Colonic mucosa (tissue), 4 donors: ENCODE results near the gene SLC7A7. TPM values are rescaled to one million over a fixed set of nuclear protein-coding genes. Genes with fewer than 3 reads are reported as not detected.

ENCODE experiments used
- DNase-seq: peaks from one replicate; pipeline ENCODE4 v3.0.0-alpha.2; 2020
- H3K27ac ChIP-seq: fragments of 200-600 bp; one replicate; pipeline ENCODE4 v1.8.0; 2021
- H3K27me3 ChIP-seq: fragments of 200-600 bp; one replicate; pipeline ENCODE4 v1.8.0; 2021
- H3K36me3 ChIP-seq: fragments of 200-600 bp; one replicate; pipeline ENCODE4 v1.8.0; 2021
- H3K4me1 ChIP-seq: fragments of 200-600 bp; one replicate; pipeline ENCODE4 v1.8.0; 2021; ENCODE audit warnings: mild to moderate bottlenecking
- H3K4me3 ChIP-seq: fragments of 200-600 bp; one replicate; pipeline ENCODE4 v1.8.0; 2021
- H3K9ac ChIP-seq, 2 donors: one replicate each; pipeline ENCODE4 v1.7.0; 2013; ENCODE audit warnings: control low read depth in 2 of 2, low read depth in 2 of 2, low read length in 2 of 2
- H3K9me3 ChIP-seq: fragments of 200-600 bp; one replicate; pipeline ENCODE4 v1.8.0; 2021
- intact Hi-C: fragments of 100-400 bp; cut with DNase I; formaldehyde crosslinking; loops from one replicate; pipeline ENCODE4 v1.14.1; 2022
- total RNA-seq, 2 donors: library from RNA; stranded (reverse); fragmentation: NEBNext Ultra II Directional in 1 of 2; extraction: Animal tissue kit (Norgen Biotek cat#: 25700) in 1 of 2; gene quantifications; one replicate each; pipeline ENCODE4 v1.2.1, GENCODE V29; 2021
- TF ChIP-seq, protein P1 (sequence below): fragments of 200-600 bp; IDR thresholded peaks from one replicate; pipeline ENCODE4 v1.8.0; 2022; ENCODE audit warnings: antibody characterized with exemption, mild to moderate bottlenecking
- donor health status: healthy.
- donor health status: DM: no; HTN: no; CAD: no.
- donor health status: DM: no; HTN: no; CAD: no.

Gene SLC7A7
- total RNA-seq, 2 donors from 2014 or later = 2.7 to 7.0 TPM

DNA sequence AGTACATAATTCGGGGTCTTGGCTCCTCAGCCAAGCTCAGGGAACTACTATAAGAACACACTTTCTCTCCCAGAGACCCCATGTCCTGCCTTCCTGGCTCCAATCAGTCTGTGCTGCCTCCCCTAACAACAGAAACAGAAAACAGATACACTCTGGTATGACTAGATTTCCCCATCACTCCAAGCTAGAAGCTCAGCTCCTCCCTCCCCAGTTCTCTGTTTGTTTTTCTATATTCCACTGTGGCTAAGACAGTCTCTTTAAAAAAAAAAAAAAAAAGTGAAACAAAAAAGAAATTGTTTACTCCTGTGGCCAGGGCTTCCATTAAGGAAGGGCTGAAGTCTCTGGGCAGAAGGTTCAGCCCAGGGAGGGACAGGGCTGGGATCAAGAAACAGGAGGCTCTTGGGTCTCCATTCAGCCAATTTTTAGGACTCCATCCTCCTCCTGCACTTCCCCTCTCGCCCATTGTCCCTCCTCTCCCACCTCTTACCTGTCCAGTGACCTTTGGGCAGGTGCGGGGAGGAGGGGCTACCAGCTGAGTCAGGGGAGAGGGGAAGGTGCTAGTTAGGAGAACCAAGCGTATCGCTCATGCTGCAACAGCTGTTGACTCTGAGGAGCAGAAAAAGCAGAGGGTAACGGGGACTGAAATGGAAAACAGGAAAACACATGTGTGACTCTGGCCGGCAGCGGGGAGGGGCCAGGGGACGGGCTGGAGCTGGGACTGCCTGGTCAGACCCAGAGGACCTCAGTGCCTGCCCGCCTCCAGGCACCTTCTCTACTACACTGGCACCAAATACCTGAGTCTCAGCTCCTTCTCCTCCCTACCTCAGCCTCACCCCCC, 4.1 kb upstream of the SLC7A7 start:
- H3K9ac ChIP-seq = peak overlapping the region; percentile 38 to 63
- TF ChIP-seq, protein P1, sequence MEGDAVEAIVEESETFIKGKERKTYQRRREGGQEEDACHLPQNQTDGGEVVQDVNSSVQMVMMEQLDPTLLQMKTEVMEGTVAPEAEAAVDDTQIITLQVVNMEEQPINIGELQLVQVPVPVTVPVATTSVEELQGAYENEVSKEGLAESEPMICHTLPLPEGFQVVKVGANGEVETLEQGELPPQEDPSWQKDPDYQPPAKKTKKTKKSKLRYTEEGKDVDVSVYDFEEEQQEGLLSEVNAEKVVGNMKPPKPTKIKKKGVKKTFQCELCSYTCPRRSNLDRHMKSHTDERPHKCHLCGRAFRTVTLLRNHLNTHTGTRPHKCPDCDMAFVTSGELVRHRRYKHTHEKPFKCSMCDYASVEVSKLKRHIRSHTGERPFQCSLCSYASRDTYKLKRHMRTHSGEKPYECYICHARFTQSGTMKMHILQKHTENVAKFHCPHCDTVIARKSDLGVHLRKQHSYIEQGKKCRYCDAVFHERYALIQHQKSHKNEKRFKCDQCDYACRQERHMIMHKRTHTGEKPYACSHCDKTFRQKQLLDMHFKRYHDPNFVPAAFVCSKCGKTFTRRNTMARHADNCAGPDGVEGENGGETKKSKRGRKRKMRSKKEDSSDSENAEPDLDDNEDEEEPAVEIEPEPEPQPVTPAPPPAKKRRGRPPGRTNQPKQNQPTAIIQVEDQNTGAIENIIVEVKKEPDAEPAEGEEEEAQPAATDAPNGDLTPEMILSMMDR = no peak
- no peaks in the 10 kb centered on the region for H3K27me3 ChIP-seq
- H3K4me3 ChIP-seq = no peak overlapping the region
- H3K9me3 ChIP-seq = no peaks in the 10 kb centered on the region
- H3K36me3 ChIP-seq = no peaks in the 10 kb centered on the region
- peak; percentile 49 for DNase-seq
- H3K27ac ChIP-seq = peak overlapping the region; percentile 80
- H3K4me1 ChIP-seq = peaks cover 6% of the 10 kb centered on the region
- intact Hi-C loops = loop anchor here (5.0 to 10.0 kb wide), 3 partner anchors 165 to 267 kb away; no protein-coding TSS in a partner anchor

DNA sequence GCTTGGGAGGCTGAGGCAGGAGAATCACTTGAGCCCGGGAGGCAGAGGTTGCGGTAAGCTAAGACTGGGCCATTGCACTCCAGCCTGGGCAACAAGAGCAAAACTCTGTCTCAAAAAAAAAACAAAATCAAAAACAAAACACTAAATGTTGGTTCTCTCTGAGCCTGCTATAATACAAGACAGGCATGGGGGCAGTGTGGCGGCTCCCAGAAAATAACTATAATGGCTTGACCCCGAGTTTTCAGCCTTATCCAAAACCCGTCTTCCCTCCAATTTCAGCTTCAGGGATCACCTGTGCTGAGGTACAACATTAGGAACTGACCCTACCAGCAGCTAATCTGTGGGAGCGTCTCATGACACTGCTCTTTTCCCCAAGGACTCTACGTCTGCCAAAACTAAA, 862 bp downstream of the SLC7A7 start:
- TF ChIP-seq, protein P1 = no peak
- no peak for DNase-seq
- intact Hi-C loops = loop anchor here (10.0 kb wide), 1 partner anchor 160 kb away; no protein-coding TSS in a partner anchor
- Histone ChIP-seq H3K4me3 (no peak overlapping the region), H3K27ac (no peak overlapping the region), H3K9ac (no peak overlapping the region), H3K36me3 (no peaks in the 10 kb centered on the region), H3K4me1 (peaks cover 6% of the 10 kb centered on the region), H3K9me3 (no peaks in the 10 kb centered on the region), H3K27me3 (no peaks in the 10 kb centered on the region)

DNA sequence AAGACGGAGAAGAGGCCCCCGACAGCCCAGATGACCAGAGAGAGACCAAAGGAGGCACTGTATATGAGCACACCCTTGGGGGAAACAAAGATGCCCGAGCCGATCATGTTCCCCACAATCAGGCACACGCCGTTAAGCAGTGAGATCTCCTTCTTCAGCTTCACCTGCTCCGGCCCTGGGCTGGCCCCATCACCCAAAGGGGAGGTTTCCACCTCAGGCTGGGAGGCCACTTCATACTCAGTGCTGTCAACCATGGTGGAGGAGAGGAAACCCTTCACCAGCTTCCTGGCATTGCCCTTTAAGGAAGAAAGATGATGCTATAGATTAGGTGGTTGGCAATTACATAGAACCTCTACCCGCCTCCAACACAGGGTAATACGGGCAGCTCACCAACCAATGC, 2.1 kb downstream of the SLC7A7 start:
- no peaks in the 10 kb centered on the region for H3K36me3 ChIP-seq
- peaks cover 6% of the 10 kb centered on the region for H3K4me1 ChIP-seq
- intact Hi-C loops = loop anchor here (10.0 kb wide), 1 partner anchor 158 kb away; no protein-coding TSS in a partner anchor
- no peak overlapping the region for H3K9ac ChIP-seq
- H3K27me3 ChIP-seq = no peaks in the 10 kb centered on the region
- H3K27ac ChIP-seq = no peak overlapping the region
- DNase-seq = no peak
- no peak overlapping the region for H3K4me3 ChIP-seq
- H3K9me3 ChIP-seq = no peaks in the 10 kb centered on the region
- TF ChIP-seq, protein P1 = no peak

DNA sequence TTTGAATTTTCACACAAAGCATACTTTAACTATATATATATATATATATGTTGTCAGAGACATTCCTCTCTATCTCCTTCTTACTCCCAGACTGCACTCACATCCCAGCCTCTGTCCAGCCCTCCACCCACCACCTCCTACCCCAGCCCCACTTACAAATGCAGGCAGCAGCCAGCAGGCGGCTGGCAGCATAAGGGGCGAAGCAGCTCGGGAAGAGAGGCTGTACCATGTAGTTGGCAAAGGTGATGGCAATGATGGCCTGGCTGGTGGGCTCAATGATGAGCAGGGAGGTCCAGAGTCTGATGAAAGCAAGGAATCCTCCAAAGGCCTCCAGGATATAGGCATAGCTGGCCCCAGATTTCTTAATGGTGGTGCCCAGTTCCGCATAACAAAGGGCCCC, 2.5 kb downstream of the SLC7A7 start:
- TF ChIP-seq, protein P1 = no peak
- intact Hi-C loops = loop anchor here (10.0 kb wide), 1 partner anchor 158 kb away; no protein-coding TSS in a partner anchor
- Histone ChIP-seq H3K27ac (peak overlapping the region; percentile 7), H3K4me1 (peaks cover 6% of the 10 kb centered on the region), H3K27me3 (no peaks in the 10 kb centered on the region), H3K36me3 (no peaks in the 10 kb centered on the region), H3K9me3 (no peaks in the 10 kb centered on the region), H3K9ac (no peak overlapping the region), H3K4me3 (no peak overlapping the region)
- DNase-seq = no peak

DNA sequence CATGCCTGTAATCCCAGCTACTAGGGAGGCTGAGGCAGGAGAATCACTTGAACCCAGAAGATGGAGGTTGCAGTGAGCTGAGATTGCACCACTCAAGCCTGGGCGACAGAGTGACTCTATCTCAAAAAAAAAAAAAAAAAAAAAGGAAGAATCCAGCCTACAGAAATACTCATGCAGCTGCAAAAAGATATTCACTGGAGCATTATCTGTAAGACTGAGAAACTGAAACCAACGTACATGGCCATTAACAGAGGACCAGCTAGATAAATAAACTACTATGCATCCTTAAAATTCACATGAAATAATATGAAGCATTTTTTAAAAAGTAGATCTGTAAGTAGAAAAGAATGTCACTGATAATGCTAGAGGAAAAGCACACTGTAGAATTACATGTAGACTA, 3.5 kb downstream of the SLC7A7 start:
- Histone ChIP-seq H3K36me3 (no peaks in the 10 kb centered on the region), H3K27ac (no peak overlapping the region), H3K9me3 (no peaks in the 10 kb centered on the region), H3K4me3 (no peak overlapping the region), H3K9ac (no peak overlapping the region), H3K27me3 (no peaks in the 10 kb centered on the region), H3K4me1 (peaks cover 6% of the 10 kb centered on the region)
- TF ChIP-seq, protein P1 = no peak
- intact Hi-C loops = loop anchor here (10.0 kb wide), 1 partner anchor 157 kb away; no protein-coding TSS in a partner anchor
- DNase-seq = no peak
